GM12891 (cell line): Measurements from ENCODE around the gene YOD1.

ENCODE experiments used
- POLR2A ChIP-seq: IDR thresholded peaks from 2 replicates; pipeline ENCODE4 v1.6.1; 2011; ENCODE audit warnings: low read depth, low read length, control low read depth
- POLR2AphosphoS5 ChIP-seq: IDR thresholded peaks from 2 replicates; pipeline ENCODE4 v1.6.1; 2011; ENCODE audit warnings: low read depth, low read length, control low read depth
- SPI1 ChIP-seq: IDR thresholded peaks from 2 replicates; pipeline ENCODE4 v1.6.1; 2011; ENCODE audit warnings: low read depth, low read length, control low read depth
- TAF1 ChIP-seq: IDR thresholded peaks from 2 replicates; pipeline ENCODE4 v1.6.1; 2011; ENCODE audit warnings: low read depth, low read length, control low read depth

DNA sequence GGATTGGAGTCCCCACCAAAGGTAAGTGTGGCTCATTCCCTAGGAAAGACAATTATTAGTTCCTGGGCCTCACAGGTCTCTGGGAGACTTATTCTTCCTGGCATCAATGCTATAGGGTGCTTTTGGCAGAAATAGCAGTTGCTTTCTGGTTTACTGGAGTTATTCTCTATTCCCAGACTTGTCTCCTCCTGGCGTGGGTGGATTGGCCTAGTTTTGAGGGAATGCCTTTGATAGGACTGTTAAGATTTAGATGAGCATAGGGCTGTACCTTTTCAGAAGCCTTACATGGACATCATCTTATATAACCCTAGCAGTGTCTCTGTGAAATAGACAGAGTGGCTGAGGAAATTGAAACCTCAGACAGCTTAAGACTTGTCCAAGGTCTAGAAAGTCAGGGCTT lies 11.1 kb upstream of the YOD1 start:
- TF ChIP-seq POLR2A (no peak), POLR2AphosphoS5 (no peak), SPI1 (no peak), TAF1 (no peak)
